Testis (tissue), 3 donors: Measurements from ENCODE around the gene KCNQ1. TPM values are rescaled to one million over a fixed set of nuclear protein-coding genes. Genes with fewer than 3 reads are reported as not detected.

ENCODE experiments used
- DNase-seq: peaks from one replicate; pipeline ENCODE4 v3.0.0-alpha.2; 2019
- H3K27ac ChIP-seq, 2 donors: fragments of 200-600 bp; sonication (generic); one replicate each; pipeline ENCODE4 v1.5.1; 2019
- H3K27me3 ChIP-seq: fragments of 200-600 bp; sonication (generic); one replicate; pipeline ENCODE4 v1.5.1; 2019
- H3K36me3 ChIP-seq: fragments of 200-600 bp; sonication (generic); one replicate; pipeline ENCODE4 v1.5.1; 2017; ENCODE audit warnings: low read depth; ENCODE audit errors: missing control alignments
- H3K4me1 ChIP-seq: fragments of 200-600 bp; sonication (generic); one replicate; pipeline ENCODE4 v1.5.1; 2019
- H3K4me3 ChIP-seq, 2 donors: fragments of 200-600 bp; sonication (generic); one replicate each; pipeline ENCODE4 v1.5.1; 2017 to 2019
- H3K9me3 ChIP-seq: fragments of 200-600 bp; sonication (generic); one replicate; pipeline ENCODE4 v1.5.1; 2017
- POLR2A ChIP-seq: fragments of 450-650 bp; IDR thresholded peaks from one replicate; pipeline ENCODE4 v1.6.1; 2017; ENCODE audit warnings: antibody characterized with exemption, mild to moderate bottlenecking, moderate library complexity
- WGBS, 2 donors: methylation state at CpG; one replicate each; pipeline ENCODE4 v1.1.5; 2018; 5-methylcytosine and 5-hydroxymethylcytosine counted together
- intact Hi-C: fragments of 100-400 bp; cut with DNase I; formaldehyde crosslinking; loops from one replicate; pipeline ENCODE4 v1.15.1; 2023; ENCODE audit warnings: low total_unique reads
- polyA plus RNA-seq: library from polyadenylated mRNA; stranded (reverse); fragments of 350-450 nt; fragmentation: Illumina TruSeq; extraction: RNeasy Lipid Tissue Mini Kit (QIAGEN cat#74804); gene quantifications from one replicate; pipeline ENCODE4 v1.2.3, GENCODE V29; 2014; ENCODE audit warnings: low read depth, low replicate concordance; ENCODE audit not compliant: insufficient read depth
- total RNA-seq, 2 donors: library from RNA; depleted of rRNA; stranded (reverse); fragments of >200 nt; gene quantifications; one replicate each; pipeline ENCODE4 v1.2.3, GENCODE V29; 2016
- TF ChIP-seq, protein P1 (sequence below), 3 experiments: fragments of 450-650 bp in 2 of 3; fragments of 200-600 bp in 1 of 3; sonication (generic) in 1 of 3; IDR thresholded peaks; one replicate each; pipeline ENCODE4 v1.5.1; 2016 to 2019; ENCODE audit warnings: antibody characterized with exemption in 3 of 3, mild to moderate bottlenecking in 2 of 3, moderate library complexity in 1 of 3

KCNQ1 gene
- total and polyA plus RNA-seq, 3 donors from 2014 or later: 6.0 to 24.2 (median 12.8) TPM

DNA sequence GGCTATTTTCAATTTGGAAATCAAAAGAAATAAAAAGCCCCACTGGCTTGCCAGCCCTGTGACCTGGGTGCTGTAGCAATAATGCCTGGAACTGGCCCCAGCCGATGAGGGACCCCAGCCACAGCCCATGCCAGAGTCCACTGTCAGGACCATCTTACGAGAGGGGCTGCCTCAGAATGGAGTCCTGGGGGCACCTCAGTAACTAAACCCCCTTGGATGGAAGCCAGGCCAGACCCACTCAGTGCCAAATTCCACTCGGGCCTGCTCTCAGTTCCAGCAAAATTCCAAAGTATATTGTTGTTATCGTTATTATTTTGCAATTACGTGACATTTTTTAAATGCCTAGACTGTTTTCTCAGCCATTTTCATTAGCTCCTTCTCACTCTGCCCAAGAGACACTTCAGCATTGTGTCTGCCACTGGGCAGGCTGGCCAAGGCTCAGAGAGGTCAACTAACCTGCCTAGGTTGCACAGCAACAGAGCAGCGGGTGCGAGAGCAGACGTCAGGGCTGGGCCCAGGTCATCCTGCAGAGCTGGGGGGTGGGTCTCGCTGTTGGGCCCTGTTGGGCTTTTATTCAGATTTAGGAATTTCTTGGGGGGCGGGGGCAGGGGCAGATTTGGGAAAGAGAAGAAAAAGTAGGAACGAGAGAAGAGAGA is 421.2 kb downstream of the KCNQ1 start:
- TF ChIP-seq, protein P1, sequence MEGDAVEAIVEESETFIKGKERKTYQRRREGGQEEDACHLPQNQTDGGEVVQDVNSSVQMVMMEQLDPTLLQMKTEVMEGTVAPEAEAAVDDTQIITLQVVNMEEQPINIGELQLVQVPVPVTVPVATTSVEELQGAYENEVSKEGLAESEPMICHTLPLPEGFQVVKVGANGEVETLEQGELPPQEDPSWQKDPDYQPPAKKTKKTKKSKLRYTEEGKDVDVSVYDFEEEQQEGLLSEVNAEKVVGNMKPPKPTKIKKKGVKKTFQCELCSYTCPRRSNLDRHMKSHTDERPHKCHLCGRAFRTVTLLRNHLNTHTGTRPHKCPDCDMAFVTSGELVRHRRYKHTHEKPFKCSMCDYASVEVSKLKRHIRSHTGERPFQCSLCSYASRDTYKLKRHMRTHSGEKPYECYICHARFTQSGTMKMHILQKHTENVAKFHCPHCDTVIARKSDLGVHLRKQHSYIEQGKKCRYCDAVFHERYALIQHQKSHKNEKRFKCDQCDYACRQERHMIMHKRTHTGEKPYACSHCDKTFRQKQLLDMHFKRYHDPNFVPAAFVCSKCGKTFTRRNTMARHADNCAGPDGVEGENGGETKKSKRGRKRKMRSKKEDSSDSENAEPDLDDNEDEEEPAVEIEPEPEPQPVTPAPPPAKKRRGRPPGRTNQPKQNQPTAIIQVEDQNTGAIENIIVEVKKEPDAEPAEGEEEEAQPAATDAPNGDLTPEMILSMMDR (IDR thresholded peaks at IDR 0.05): no peak
- TF ChIP-seq POLR2A: no peak
- no peak for DNase-seq

DNA sequence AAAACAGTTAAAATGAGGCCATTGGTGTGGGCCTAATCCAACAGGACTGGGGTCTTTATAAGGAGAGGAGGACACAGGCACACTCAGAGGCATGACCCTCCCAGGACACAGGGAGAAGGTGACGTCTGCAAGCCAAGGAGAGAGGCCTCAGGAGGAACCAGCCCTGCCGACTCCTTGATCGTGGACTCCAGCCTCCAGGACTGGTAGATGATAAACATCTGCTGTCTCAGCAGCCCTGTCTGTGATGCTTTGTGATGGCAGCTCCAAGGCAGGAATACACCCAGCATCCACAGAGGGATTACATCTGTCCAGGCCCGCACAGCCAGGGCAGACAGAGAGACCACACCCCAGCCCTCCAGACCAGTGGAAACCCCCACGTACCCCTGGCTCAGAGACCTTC is 422.3 kb downstream of the KCNQ1 start:
- TF ChIP-seq, protein P1 (IDR thresholded peaks at IDR 0.05): no peak
- TF ChIP-seq POLR2A: no peak
- Histone ChIP-seq H3K9me3 (no peaks in the 10 kb centered on the region), H3K36me3 (no peaks in the 10 kb centered on the region), H3K27ac (no peak overlapping the region), H3K4me3 (no peak overlapping the region), H3K27me3 (peaks cover 5% of the 10 kb centered on the region), H3K4me1 (no peaks in the 10 kb centered on the region)
- intact Hi-C loops: no loop called here
- DNase-seq: no peak
- WGBS, 2 donors: 93 to 100% methylated on average over 1 to 5 of the region's 5 CpGs

More for the DNA sequence above, 421.2 kb downstream of the KCNQ1 start:
- no peaks in the 10 kb centered on the region for H3K4me1 ChIP-seq
- intact Hi-C loops: no loop called here
- no peaks in the 10 kb centered on the region for H3K9me3 ChIP-seq
- no peaks in the 10 kb centered on the region for H3K36me3 ChIP-seq
- H3K27ac ChIP-seq: no peak overlapping the region
- no peak overlapping the region for H3K4me3 ChIP-seq
- H3K27me3 ChIP-seq: peaks cover 5% of the 10 kb centered on the region
- 91% methylated on average over 11 of the region's 11 CpGs for WGBS, 2 donors

DNA sequence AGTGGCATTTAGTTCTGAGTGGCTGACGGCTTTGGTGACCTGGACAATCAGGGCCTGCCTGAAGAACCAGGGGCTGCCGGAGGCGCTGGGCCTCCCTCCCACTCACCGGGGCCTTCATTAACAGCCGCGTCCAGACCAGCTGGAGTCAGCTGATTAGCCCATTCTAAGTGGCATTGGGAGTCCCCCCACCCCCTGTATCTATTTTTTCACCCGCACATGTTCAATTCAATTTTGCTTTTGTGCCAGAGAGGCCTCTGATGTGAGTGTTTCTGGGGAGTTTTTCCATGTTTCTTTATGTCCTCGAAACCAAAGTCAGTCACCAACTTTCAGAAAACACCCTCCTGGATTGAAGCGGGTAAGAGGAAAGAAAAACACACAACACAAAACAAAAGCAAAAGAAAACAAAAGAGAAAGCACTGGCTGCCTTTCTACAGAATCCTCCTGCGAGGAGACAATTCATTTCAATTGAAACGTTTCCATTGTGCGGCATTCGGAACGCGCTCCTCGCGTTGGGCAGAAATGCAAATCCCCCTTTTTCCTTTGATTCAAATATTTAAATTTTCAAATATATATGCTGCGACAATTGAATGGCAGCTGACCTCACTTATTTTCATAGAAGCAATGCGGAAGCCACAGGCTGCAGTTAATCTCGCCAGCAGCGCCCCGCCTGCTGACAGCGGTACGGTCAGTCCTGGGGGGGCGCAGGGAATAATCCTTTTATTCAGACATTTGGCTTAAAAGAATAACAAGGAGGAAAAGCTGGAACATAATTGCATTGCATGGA is 423.1 kb downstream of the KCNQ1 start:
- no peak for DNase-seq
- intact Hi-C loops: no loop called here
- Histone ChIP-seq H3K27ac (no peak overlapping the region), H3K36me3 (no peaks in the 10 kb centered on the region), H3K27me3 (peaks cover 5% of the 10 kb centered on the region), H3K4me1 (no peaks in the 10 kb centered on the region), H3K9me3 (no peaks in the 10 kb centered on the region), H3K4me3 (no peak overlapping the region)
- TF ChIP-seq, protein P1 (IDR thresholded peaks at IDR 0.05): no peak
- TF ChIP-seq POLR2A: no peak
- WGBS, 2 donors: 60 to 73% methylated on average over 25 of the region's 25 CpGs

DNA sequence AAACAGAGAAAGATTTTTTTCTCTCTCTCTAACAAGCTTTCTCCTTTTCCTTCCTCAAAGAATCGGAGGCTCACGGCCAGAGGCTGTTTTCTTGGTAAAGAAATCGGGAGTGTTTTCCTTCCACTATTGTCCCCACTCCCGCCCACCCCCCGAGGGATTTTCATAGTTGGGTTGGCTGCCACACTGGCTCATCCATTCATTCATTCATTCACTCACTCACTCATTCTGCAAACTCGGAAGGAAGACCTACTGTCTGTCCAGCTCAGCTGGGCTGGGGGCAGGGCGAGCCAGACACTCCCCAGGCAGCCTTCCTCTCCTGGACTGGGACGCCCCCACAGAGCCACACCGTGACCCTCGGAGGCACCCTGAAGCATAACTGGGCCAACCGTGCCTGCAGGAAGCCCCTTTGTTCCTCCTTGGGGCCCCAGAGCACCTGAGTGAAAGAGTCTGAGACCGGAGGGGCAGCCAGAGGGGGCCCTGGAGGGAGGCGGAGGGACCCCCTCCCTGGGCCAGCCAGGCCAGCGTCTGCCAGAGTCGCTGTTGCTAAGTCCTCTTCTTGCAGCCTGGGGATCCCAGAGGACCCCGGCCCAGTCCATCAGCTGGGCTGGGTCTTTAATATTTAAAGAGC is 423.8 kb downstream of the KCNQ1 start:
- Histone ChIP-seq H3K9me3 (no peaks in the 10 kb centered on the region), H3K27ac (no peak overlapping the region), H3K4me1 (no peaks in the 10 kb centered on the region), H3K4me3 (no peak overlapping the region), H3K27me3 (peaks cover 5% of the 10 kb centered on the region), H3K36me3 (no peaks in the 10 kb centered on the region)
- WGBS, 2 donors: 15 to 21% methylated on average over 16 of the region's 16 CpGs
- TF ChIP-seq, protein P1 (IDR thresholded peaks at IDR 0.05): no peak
- TF ChIP-seq POLR2A: no peak
- intact Hi-C loops: no loop called here
- DNase-seq: no peak
